ENCODE data around the gene FANCL. TPM values are rescaled to one million over a fixed set of nuclear protein-coding genes. Genes with fewer than 3 reads are reported as not detected.
"Not testable (repeated sequence)": the region's sequence is repeated elsewhere in the genome, so short reads cannot be mapped to it uniquely, and the experiment has no call there.

Gene FANCL
- total RNA-seq, 1 donor from 2014 or later: 35.6 TPM

DNA sequence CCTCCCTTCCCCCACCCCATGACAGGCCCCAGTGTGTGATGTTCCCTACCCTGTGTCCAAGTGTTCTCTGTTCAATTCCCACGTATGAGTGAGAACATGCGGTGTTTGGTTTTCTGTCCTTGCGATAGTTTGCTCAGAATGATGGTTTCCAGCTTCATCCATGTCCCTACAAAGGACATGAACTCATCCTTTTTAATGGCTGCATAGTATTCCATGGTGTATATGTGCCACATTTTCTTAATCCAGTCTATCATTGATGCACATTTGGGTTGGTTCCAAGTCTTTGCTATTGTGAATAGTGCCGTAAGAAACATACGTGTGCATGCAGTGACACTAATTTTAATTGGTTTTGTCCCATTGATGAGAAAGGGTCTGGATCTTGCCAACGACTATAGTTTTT is 95.4 kb downstream of the FANCL start:
- not testable (repeated sequence) for DNase-seq (ENCODE audit: low spot score)

DNA sequence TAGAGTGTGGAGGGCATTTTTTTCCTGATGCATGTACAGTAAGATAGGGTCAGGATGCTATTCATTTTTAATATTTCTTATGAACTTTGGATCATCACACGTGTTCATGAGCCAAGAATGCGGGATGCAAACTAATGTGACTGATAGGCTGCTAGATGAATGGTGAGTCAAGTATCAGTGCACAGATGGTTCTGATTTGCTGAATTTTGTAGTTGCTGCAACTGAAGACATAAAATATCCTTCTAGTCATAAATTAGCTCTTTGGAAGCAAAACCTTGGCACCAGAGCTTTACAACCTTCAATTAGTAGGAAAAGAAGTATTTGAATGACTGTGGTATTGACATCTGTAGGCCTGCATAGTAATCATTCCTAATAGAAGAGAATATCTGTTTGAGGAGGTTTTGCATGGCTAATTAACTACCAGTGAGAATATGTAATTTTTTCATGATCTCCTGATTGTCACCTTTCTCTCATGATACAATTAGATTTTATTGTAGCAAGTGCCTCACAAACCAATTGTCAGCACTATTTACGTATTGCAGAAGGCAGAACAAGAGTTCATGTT is 100.5 kb downstream of the FANCL start:
- DNase-seq (ENCODE audit: low spot score): no peak

- no peak for DNase-seq (ENCODE audit: low spot score)
Observed at GRCh38 chr2:58138396-58139030, 102.6 kb downstream of the FANCL start.

- DNase-seq (ENCODE audit: low spot score): no peak
Observed at GRCh38 chr2:58137856-58138255, 103.3 kb downstream of the FANCL start.

DNA sequence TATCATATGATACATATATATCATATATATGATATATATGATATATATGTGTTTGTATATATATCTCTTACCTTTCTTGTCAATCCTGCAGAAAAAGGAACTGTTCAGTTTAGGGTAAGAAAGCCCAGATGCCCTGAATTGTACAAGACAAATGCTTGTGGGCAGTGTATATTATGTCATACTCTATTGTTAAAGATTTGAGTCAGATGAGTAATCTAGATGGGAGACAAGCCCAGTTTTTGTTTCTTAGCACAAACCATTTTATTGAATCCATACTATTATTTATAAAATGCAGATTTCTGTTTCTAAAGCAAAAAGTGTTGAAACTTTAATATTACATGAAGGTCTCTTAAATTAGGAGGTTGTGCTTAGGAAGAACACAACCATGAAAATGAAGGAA is 103.9 kb downstream of the FANCL start:
- DNase-seq (ENCODE audit: low spot score): no peak

GRCh38 chr2:58135861-58136260 is 105.3 kb downstream of the FANCL start:
- no peak for DNase-seq (ENCODE audit: low spot score)

- DNase-seq (ENCODE audit: low spot score): no peak
Observed at GRCh38 chr2:58133395-58133794, 107.7 kb downstream of the FANCL start.

- DNase-seq (ENCODE audit: low spot score): peak; percentile 44
Observed at GRCh38 chr2:58131191-58132011, 109.7 kb downstream of the FANCL start.

DNA sequence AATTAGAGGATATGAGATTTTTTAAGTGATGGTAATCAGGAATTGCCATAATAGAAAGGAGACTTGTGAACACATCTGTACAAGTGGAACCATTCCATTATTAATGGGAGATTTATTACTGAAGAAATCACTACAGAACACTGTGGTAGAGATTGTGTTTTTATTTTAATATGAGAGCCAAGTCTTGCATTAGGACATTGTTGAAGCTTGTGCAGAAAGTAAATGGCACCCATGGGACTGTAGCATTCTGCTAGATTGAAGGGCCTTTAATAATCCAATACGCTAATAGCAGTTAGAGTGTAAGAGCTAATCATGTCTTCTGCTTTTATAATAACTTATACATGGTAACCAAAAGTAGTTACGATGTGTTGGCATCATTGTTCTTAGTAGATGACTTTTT is 110.9 kb downstream of the FANCL start:
- DNase-seq (ENCODE audit: low spot score): no peak

- DNase-seq (ENCODE audit: low spot score): no peak
Observed at GRCh38 chr2:58127111-58127510, 114.0 kb downstream of the FANCL start.

- no peak for DNase-seq (ENCODE audit: low spot score)
Observed at GRCh38 chr2:58122540-58122939, 118.6 kb downstream of the FANCL start.

DNA sequence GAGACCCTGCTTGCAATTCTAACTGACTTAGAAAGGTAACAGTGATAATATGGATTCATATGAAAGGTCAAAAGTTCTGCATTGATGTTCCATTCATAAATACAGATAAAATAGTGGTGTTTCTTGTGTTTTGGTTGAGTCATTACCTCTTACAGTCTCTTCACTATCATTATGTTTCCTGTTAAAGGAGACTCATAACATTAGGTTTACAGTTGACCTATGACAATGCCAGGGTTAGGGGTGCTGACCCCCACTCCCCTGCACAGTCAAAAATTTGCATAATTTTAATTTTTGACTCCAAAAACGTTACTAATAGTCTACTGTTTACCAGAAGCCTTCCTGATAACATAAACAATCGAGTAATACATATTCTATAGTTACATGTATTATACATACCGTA is 119.1 kb downstream of the FANCL start:
- DNase-seq (ENCODE audit: low spot score): no peak

DNA sequence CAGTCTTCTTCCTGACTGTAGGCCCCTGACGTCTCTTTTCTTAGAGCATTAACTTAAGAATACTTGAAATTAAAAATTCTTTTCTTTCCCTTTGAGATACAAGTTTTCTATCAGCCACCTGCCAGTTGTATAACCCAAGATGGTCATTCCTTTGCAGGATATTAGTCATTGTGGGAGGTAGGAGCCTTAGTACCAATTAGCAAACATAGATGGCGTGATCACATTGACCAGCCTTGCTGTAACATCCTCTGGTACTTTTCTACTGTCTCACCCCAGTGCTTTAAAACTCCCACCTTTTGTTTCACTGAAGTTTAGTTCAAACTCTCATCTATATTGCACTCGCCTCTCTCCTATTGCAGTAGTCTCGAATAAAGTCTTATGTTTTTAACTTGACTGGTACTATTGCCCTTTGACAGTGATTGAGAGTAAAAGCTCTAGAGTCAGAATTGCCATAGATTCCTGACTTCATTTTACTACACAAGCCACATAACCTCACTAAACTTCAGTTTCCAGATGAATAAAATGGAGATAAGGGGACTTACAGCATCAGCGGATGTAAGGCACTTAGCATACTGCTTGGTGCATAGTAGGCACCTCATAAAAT is 120.4 kb downstream of the FANCL start:
- DNase-seq (ENCODE audit: low spot score): no peak

DNA sequence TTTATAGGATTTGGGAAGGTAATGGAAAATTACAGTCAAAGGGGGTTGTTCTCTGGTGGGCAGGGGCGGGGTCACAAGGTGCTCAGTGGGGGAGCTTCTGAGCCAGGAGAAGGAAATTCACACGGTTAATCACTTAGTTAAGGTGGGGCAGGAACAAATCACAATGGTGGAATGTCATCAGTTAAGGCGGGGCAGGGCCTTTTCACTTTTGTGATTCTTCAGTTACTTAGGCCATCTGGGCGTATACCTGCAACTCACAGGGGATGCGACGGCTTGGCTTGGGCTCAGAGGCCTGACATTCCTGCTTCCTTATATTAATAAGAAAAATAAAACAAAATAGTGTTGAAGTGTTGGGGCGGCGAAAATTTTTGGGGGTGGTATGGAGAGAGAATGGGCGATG is 127.6 kb downstream of the FANCL start:
- not testable (repeated sequence) for DNase-seq (ENCODE audit: low spot score)

DNA sequence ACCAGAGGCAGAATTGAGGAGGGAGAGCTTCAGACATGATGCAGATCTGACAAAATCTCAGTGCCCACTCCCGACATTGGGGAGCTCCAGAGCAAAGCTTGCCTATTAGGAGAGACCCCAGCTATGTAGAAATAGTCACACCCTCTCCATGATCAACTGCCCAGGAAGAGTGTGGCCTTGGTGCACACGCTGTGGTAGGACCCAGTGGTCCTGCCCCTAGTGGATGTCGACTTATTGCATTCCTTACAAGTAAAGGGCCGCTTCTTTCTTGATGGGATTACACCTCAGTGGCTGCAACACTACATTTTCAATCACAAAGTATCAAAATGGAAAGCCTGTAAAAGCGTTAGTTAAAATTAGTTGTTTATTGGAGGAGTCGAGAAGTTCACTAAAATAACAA is 130.4 kb downstream of the FANCL start:
- DNase-seq (ENCODE audit: low spot score): no peak

DNA sequence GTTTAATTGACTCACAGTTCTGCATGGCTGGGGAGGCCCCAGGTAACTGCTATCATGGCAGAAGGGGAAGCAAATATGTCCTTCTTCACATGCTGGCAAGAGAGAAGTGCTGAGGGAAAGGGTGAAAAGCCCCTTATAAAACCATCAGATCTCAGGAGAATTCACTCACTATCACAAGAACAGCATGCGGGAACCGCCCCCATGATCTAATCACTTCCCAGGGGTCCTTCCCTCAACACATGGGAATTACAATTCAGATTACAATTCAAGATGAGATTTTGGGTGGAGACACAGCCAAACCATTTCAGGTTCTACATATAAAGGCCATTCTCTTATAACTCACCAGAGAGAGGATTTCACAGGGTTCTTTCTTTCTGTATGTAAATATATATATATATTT is 131.6 kb downstream of the FANCL start:
- no peak for DNase-seq (ENCODE audit: low spot score)

Other genes starting within 250 kb of the FANCL start
- 25.6 TPM for gene VRK2, start 194.5 kb downstream of the FANCL start, total RNA-seq

Measured in ureter (tissue), 1 donor.